ENCODE measurements around the gene DNAJC9. TPM values are rescaled to one million over a fixed set of nuclear protein-coding genes. Genes with fewer than 3 reads are reported as not detected.

Gene DNAJC9
- total RNA-seq, 1 donor from 2014 or later: 7.4 TPM

GRCh38 chr10:73206385-73206784, 40.7 kb downstream of the DNAJC9 start:
- intact Hi-C loops (cut with DNase I): no loop called here
- no peak for DNase-seq (ENCODE audit: low spot score)

DNA sequence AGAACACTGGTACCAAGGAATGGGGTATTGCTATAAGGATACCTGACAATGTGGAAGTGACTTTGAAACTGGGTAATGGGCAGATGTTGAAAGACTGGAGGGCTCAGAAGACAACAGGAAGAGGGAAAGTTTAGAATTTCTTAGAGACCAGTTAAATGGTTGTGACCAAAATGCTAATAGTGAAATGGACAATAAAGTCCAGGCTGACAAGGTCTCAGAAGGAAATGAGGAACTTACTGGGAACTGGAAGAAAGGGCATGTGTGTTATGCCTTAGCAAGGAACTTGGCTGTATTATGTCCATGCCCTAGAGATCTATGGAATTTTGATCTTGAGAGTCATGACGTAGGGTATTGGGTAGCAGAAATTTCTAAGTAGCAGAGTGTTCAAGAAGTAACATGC, 41.2 kb downstream of the DNAJC9 start:
- no peak for DNase-seq (ENCODE audit: low spot score)
- intact Hi-C loops (cut with DNase I): no loop called here

DNA sequence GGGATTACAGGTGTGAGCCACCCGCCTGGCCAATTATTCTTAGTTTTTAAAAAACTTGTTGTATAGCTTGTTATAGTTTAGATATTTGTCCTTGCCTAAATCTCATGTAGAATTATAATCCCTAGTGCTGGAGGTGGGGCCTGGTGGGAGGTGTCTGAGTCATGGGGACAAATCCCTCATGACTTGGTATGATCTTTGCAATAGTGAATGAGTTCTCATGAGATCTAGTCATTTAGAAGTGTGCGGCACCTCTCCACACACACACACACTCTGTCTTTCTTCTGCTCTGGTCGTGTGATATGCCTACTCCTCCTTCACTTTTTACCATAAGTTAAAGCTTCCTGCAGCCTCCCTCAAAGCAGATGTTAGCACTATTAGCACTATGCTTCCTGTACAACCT, 42.0 kb downstream of the DNAJC9 start:
- DNase-seq (ENCODE audit: low spot score): no peak
- intact Hi-C loops (cut with DNase I): no loop called here

Other genes starting within 250 kb of the DNAJC9 start
- gene P4HA1, start 150.4 kb downstream of the DNAJC9 start, total RNA-seq: 54.8 TPM
- 2.4 TPM for gene NUDT13, start 136.8 kb downstream of the DNAJC9 start, total RNA-seq
- 17.0 TPM for gene ECD, start 79.2 kb downstream of the DNAJC9 start, total RNA-seq
- gene FAM149B1, start 79.1 kb downstream of the DNAJC9 start, total RNA-seq: 11.5 TPM
- 95.5 TPM for gene MRPS16, start 5.4 kb upstream of the DNAJC9 start, total RNA-seq
- 1.4 TPM for gene CFAP70, start 111.6 kb upstream of the DNAJC9 start, total RNA-seq
- 132 TPM for gene ANXA7, start 166.8 kb upstream of the DNAJC9 start, total RNA-seq
- gene MSS51, start 186.3 kb upstream of the DNAJC9 start, total RNA-seq: 9.6 TPM
- 61.6 TPM for gene PPP3CB, start 248.8 kb upstream of the DNAJC9 start, total RNA-seq

Data from cardiac septum (tissue), 1 donor.